OCI-LY1 (cell line): ENCODE results near the gene RTP2.

ENCODE experiments used
- CTCF ChIP-seq: fragments of 200-600 bp; sonication (generic), shearing (Covaris generic); IDR thresholded peaks from 2 replicates; pipeline ENCODE4 v1.5.1; 2017; ENCODE audit warnings: mild to moderate bottlenecking, antibody characterized with exemption, low read length, moderate library complexity, mixed read lengths
- EZH2 ChIP-seq: fragments of 200-600 bp; sonication (generic), shearing (Covaris generic); IDR thresholded peaks from 2 replicates; pipeline ENCODE4 v1.8.0; 2017; ENCODE audit warnings: borderline replicate concordance, mixed run types, mild to moderate bottlenecking, antibody characterized with exemption, low read length, moderate library complexity, mixed read lengths

GRCh38 chr3:187677604-187678003, 24.8 kb downstream of the RTP2 start:
- TF ChIP-seq CTCF, result no peak
- TF ChIP-seq EZH2, result no peak
